HG03342 (cell line): ENCODE data around the gene TNNI2.

ENCODE experiments used
- ATAC-seq: cut with Tn5 transposase; IDR thresholded peaks from one replicate; pipeline ENCODE4 v1.9.1; 2021; ENCODE audit warnings: mild to moderate bottlenecking, moderate library complexity; ENCODE audit not compliant: unreplicated experiment

TNNI2 gene

GRCh38 chr11:1820463-1821325, 18.1 kb upstream of the TNNI2 start:
- ATAC-seq: no peak

DNA sequence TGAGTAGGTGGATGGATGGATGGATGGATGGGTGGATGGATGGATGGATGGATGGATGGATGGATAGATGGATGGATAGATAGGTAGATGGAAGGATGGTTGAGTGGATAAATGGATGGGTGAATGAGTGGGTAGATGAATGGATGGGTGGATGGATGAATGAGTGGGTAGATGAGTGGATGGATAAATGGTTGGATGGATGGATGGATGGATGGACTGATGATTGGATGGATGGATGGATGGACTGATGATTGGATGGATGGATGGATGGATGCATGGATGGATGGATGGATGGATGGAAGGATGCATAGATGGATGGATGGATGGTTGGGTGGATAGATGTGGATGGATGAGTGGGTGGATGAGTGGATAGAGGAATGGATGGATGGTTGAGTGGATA, 17.2 kb upstream of the TNNI2 start:
- no peak for ATAC-seq

- no peak for ATAC-seq
Observed at GRCh38 chr11:1822648-1823375, 16.0 kb upstream of the TNNI2 start.

GRCh38 chr11:1823376-1824220, 15.2 kb upstream of the TNNI2 start:
- ATAC-seq: no peak

DNA sequence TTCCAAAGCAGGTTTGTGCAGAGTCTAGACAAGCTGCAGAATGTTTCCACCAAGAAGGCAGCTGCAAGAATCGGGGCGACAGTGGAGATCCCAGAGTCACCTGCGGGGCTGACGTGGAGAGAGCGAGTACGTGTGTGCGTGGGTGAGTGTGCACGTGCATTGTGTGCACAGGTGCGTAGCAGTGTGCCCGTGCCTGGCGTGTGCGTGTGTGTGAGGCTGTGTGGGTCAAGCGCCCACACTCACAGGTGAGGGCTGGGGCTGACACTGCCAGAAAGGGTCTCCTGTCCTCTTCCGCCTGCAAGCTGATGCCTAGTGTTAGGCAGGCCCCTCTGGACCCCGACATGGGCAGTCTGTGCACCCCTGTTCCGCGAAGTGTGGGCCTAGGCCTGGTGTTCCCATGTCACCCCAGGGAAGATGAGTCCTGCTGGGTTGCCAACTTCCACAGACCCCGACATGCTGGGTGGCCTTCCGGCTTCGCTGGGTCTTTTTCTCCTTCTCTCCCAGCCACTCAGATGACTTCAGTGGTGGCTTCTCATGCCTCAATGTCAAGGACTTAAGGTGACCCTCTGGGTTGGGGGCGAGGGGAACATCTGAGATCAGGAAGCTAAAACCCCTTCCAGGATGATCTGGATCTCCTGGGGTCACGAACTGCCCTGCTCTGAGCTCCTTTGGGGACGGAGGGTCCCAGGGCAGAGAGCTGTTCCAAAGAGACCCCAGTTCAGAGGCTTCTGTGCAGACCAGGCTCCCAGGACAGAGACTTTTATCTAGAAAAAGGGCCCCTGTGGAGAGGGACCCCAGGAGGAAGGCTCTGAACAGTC, 14.4 kb upstream of the TNNI2 start:
- no peak for ATAC-seq

DNA sequence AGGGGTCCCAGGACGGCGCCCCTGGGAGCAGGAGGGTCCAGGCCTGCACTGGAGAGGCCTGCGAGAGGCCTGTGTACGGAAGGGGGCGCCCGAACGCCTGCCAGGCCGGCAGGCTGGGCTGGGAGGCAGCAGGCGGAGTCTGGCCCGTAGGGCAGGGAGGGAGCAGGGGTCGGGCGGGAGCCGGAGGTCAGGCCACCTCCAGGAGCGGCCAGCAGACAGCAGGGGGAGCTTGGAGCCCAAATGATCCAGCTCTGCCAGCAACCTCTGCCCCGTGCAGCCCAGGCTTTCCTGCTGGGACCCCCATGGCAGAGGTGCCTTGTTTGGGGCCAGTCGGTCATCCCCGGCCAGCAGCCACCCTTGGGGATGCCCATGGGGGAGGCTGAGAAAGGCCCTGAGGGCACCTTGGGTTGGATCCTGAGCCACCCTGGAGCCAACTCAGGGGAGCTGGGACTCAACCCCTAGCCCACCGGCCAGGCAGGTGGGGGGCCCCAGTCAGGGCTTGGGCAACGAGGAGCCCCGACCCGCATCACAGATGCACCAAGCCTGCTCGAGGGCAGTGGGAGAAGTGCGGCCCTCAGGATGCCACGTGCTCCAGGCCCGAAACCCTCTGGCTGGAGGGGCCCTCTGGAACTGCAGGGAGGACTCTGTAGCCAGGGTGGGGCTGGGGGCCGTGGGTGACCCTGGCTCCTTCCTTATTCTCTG, 13.6 kb upstream of the TNNI2 start:
- no peak for ATAC-seq

DNA sequence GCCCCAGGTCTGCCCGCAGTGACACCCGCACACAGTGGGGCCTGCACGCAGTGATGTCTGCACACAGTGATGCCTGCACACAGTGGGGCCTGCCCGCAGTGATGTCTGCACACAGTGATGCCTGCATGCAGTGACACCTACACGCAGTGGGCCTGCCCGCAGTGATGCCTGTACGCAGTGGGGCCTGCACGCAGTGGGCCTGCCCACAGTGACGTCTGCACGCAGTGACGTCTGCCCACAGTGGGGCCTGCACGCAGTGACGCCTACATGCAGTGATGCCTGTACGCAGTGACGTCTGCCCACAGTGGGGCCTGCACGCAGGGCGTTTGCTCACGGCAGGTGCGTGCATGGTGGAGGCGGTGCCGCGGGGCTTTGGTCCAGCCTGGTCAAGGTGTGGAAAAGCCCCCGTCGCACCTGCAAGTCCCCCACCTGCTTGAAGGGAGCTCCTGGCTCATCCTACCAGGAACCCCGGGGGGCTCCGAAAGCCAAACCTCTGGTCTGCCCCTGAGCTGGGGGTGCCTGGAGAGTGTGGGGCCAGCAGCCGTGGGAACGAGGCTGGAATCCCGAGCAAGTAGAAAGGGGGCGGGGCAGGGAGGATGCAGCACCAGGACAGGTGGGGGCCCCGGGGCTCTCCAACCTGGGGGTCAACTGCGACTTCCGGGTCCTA, 12.9 kb upstream of the TNNI2 start:
- ATAC-seq: no peak

- no peak for ATAC-seq
Observed at GRCh38 chr11:1826552-1827094, 12.2 kb upstream of the TNNI2 start.

DNA sequence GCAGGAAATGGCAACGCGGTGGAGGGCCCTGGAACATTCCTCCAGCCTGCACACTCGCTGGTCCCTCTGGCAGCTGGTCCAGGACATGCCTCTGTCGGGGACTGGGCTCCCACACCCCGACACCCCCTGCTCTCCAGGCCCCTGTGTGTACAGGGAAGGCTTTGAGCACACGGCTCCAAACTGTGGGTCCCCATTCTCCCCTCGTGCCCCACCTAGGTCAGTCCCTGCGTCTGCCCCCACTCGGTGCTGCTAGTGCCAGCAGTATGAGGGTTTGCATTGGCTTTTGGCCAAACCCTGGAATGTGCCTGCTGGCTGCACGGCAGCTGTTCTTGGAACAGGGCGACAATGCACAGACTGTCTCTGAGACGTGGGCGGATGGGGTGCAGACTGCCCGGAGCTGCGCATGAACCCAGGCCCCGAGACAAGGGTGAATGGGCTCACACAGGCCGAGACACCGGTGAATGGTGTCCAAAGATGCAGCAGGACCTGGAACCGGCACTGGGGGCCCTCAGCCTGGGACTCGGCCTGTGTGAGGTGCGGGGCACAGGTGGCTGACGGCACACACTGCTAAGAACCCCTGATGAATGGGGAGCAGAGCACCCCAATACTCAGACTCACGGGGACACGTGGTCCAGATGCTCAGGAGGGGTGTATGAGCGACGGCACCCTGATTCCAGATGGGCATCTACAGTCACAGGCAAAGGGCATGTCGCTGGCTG, 11.5 kb upstream of the TNNI2 start:
- ATAC-seq: no peak

- no peak for ATAC-seq
Observed at GRCh38 chr11:1827931-1828330, 10.8 kb upstream of the TNNI2 start.

DNA sequence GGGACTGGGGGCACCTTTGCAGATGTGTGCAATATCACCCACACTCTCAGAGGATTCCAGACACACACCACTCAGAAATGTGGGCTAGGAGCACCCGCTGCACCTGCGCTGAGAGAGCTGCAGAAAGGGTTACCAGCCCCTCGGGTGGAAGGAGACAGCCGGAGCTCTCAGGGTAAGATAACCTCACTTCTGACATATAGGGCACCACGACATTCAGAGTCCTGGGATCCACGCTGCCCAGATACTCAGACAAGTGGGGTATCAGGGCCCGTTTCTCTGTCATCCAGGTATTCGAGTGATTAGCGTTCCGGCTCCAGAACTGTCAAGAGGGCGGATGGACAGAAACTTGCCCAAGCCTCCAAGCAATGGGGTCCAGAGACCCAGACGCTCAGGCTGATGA, 10.2 kb upstream of the TNNI2 start:
- no peak for ATAC-seq

GRCh38 chr11:1829039-1829820, 9.6 kb upstream of the TNNI2 start:
- ATAC-seq: no peak

GRCh38 chr11:1830004-1830321, 8.8 kb upstream of the TNNI2 start:
- ATAC-seq: no peak

GRCh38 chr11:1830322-1831223, 8.2 kb upstream of the TNNI2 start:
- no peak for ATAC-seq

DNA sequence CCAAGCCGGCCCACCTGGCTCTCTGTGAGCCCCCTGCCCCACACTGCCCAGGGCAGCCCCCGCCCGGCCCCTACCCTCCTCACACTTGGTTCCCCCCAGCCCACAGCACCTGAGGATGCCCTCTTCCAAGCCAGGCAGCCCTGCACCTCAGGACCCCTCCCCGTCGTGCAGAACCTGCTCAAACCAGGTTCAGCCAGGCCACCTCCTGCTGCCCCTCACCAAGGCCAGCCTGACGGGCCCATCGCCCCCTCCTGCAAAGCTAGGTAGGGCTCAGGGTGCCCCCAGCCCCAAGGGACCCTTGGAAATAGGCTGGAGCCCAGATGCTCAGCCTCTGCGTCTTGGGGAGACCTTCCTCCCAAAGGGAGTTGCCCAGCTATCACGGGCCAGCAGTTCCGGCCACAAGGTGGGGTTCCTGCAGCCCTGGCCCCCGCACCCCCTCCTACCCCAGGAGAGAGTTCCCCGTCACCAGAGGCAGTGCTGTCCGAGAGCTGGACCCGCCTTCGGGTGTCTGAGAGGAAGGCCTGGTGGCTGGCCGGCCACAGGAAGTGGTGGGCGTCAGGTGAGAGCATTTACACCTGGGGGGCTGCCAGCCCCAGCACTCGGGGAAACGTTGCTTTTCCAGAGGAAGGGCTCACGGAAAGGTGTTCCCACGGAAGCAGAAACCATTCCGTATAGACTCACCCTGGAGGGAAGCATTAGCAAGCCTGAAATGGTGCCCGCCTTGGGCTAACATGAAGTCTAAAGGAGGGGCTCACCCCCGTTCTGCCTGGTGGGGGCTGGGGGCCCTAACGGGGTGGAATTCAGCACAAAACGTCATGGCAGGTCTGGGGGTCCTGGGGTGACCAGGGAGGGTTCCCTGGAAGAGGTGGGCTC, 7.2 kb upstream of the TNNI2 start:
- ATAC-seq: no peak
